ENCODE data around the gene TAC4. TPM values are rescaled to one million over a fixed set of nuclear protein-coding genes. Genes with fewer than 3 reads are reported as not detected.

Gene TAC4
- total RNA-seq, 1 donor from 2014 or later: not detected

DNA sequence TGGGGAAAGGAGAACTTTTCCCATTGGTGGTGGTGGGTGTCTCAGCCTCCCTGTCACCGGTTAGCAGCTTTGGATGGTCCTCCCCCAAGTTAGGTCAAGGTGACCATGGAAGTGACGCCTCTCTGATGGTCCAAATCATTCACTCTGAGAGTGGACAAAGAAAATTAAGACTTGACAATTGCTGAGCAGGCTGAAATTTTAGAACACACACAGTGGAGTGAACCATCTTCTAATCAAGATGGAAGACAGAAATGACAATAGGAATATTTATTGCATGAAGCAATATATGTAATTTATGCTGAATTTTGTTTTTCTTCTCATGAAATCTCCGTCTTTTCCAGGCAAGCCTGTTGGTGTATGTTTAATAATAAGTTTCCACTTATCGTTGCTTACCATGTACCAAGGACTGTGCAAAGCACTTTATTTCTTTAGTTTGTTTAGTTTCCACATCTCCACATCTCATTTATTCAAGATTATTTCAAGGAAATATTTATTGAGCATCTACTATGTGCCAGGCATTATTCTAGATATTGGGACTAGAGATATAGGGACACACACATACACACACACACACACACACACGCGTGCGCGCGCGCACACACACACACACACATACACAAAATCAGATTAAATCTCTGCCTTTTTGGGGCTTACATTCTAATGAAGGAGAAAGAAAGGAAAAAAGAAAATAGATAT, 44.0 kb upstream of the TAC4 start:
- peaks cover 14% of the 10 kb centered on the region for H3K27me3 Mint-ChIP-seq (ENCODE audit: unreplicated experiment)
- no peak overlapping the region for H3K4me3 Mint-ChIP-seq (ENCODE audit: unreplicated experiment)
- no peaks in the 10 kb centered on the region for H3K9me3 Mint-ChIP-seq (ENCODE audit: unreplicated experiment)
- no peak for DNase-seq (ENCODE audit: low spot score)
- H3K4me1 Mint-ChIP-seq (ENCODE audit: unreplicated experiment): peaks cover 8% of the 10 kb centered on the region
- TF ChIP-seq, protein P1, sequence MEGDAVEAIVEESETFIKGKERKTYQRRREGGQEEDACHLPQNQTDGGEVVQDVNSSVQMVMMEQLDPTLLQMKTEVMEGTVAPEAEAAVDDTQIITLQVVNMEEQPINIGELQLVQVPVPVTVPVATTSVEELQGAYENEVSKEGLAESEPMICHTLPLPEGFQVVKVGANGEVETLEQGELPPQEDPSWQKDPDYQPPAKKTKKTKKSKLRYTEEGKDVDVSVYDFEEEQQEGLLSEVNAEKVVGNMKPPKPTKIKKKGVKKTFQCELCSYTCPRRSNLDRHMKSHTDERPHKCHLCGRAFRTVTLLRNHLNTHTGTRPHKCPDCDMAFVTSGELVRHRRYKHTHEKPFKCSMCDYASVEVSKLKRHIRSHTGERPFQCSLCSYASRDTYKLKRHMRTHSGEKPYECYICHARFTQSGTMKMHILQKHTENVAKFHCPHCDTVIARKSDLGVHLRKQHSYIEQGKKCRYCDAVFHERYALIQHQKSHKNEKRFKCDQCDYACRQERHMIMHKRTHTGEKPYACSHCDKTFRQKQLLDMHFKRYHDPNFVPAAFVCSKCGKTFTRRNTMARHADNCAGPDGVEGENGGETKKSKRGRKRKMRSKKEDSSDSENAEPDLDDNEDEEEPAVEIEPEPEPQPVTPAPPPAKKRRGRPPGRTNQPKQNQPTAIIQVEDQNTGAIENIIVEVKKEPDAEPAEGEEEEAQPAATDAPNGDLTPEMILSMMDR (IDR thresholded peaks at IDR 0.05; ENCODE audit: unreplicated experiment): no peak
- H3K36me3 Mint-ChIP-seq (ENCODE audit: low read depth, unreplicated experiment): no peaks in the 10 kb centered on the region
- no peak overlapping the region for H3K27ac Mint-ChIP-seq (ENCODE audit: unreplicated experiment)

GRCh38 chr17:49891271-49891670, 43.4 kb upstream of the TAC4 start:
- TF ChIP-seq, protein P1 (IDR thresholded peaks at IDR 0.05; ENCODE audit: unreplicated experiment): no peak
- H3K27ac Mint-ChIP-seq (ENCODE audit: unreplicated experiment): no peak overlapping the region
- peaks cover 8% of the 10 kb centered on the region for H3K4me1 Mint-ChIP-seq (ENCODE audit: unreplicated experiment)
- no peaks in the 10 kb centered on the region for H3K9me3 Mint-ChIP-seq (ENCODE audit: unreplicated experiment)
- H3K27me3 Mint-ChIP-seq (ENCODE audit: unreplicated experiment): peaks cover 14% of the 10 kb centered on the region
- no peak for DNase-seq (ENCODE audit: low spot score)
- H3K36me3 Mint-ChIP-seq (ENCODE audit: low read depth, unreplicated experiment): no peaks in the 10 kb centered on the region
- H3K4me3 Mint-ChIP-seq (ENCODE audit: unreplicated experiment): no peak overlapping the region

DNA sequence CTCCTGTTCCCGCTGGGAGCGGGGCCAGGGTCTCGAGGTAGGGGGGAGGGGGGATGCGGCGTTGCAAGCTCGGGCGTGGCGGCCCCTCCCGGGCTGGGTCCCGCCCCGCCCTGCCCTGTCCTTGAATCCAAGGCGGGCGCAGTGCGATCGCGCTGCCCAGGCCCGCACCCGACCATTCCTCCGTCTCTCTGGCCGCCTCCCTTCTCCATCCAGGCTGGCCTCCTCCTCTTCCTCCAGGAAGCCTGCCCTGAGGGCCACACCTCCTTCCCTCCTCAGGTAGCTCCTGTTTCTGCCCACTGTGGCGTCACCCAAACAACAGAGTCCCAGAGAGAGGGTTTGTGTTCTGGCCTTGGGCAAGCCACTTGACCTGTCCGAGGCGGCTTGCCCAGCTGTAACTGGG, 43.0 kb upstream of the TAC4 start:
- Mint-ChIP-seq H3K36me3 (ENCODE audit: low read depth, unreplicated experiment) (no peaks in the 10 kb centered on the region), H3K4me3 (ENCODE audit: unreplicated experiment) (no peak overlapping the region), H3K27ac (ENCODE audit: unreplicated experiment) (no peak overlapping the region), H3K4me1 (ENCODE audit: unreplicated experiment) (peaks cover 8% of the 10 kb centered on the region), H3K9me3 (ENCODE audit: unreplicated experiment) (no peaks in the 10 kb centered on the region), H3K27me3 (ENCODE audit: unreplicated experiment) (peaks cover 14% of the 10 kb centered on the region)
- DNase-seq (ENCODE audit: low spot score): no peak
- TF ChIP-seq, protein P1 (IDR thresholded peaks at IDR 0.05; ENCODE audit: unreplicated experiment): no peak

- no peak for DNase-seq (ENCODE audit: low spot score)
- Mint-ChIP-seq H3K4me3 (ENCODE audit: unreplicated experiment) (no peak overlapping the region), H3K36me3 (ENCODE audit: low read depth, unreplicated experiment) (no peaks in the 10 kb centered on the region), H3K4me1 (ENCODE audit: unreplicated experiment) (peaks cover 8% of the 10 kb centered on the region), H3K27ac (ENCODE audit: unreplicated experiment) (no peak overlapping the region), H3K27me3 (ENCODE audit: unreplicated experiment) (peaks cover 14% of the 10 kb centered on the region), H3K9me3 (ENCODE audit: unreplicated experiment) (no peaks in the 10 kb centered on the region)
- TF ChIP-seq, protein P1 (IDR thresholded peaks at IDR 0.05; ENCODE audit: unreplicated experiment): no peak
These were observed 42.4 kb upstream of the TAC4 start for GRCh38 chr17:49890077-49890821.

- peaks cover 12% of the 10 kb centered on the region for H3K27me3 Mint-ChIP-seq (ENCODE audit: unreplicated experiment)
- no peaks in the 10 kb centered on the region for H3K9me3 Mint-ChIP-seq (ENCODE audit: unreplicated experiment)
- H3K27ac Mint-ChIP-seq (ENCODE audit: unreplicated experiment): no peak overlapping the region
- no peaks in the 10 kb centered on the region for H3K36me3 Mint-ChIP-seq (ENCODE audit: low read depth, unreplicated experiment)
- peaks cover 8% of the 10 kb centered on the region for H3K4me1 Mint-ChIP-seq (ENCODE audit: unreplicated experiment)
- TF ChIP-seq, protein P1 (IDR thresholded peaks at IDR 0.05; ENCODE audit: unreplicated experiment): no peak
- DNase-seq (ENCODE audit: low spot score): no peak
- no peak overlapping the region for H3K4me3 Mint-ChIP-seq (ENCODE audit: unreplicated experiment)
These were observed 41.6 kb upstream of the TAC4 start for GRCh38 chr17:49889500-49889899.
